ENCODE data around the gene USP14. TPM values are rescaled to one million over a fixed set of nuclear protein-coding genes. Genes with fewer than 3 reads are reported as not detected.

USP14 gene
- total RNA-seq, 1 donor from 2014 or later = 60.1 TPM

DNA sequence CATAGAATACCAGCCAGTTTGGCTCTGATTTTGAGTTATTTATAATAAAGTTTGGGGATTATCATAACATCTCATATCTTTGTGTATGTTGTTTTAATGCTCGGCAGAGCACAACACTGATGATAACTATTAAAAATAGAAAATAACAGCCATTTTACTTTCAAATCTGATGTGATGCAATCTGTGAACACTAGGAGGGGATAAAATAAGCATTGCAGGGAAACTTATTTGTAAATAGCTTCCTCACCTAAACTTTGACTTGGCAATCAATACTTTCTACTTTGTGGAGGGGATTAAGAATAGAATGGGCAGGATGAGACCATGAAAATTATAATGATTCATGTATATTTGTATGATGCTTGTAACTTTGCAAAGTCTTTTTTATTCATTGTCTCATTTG, 54.4 kb downstream of the USP14 start:
- Mint-ChIP-seq H3K36me3 (ENCODE audit: low read depth, unreplicated experiment) (peaks cover 26% of the 10 kb centered on the region), H3K9me3 (ENCODE audit: unreplicated experiment) (no peaks in the 10 kb centered on the region), H3K4me1 (ENCODE audit: unreplicated experiment) (peaks cover 19% of the 10 kb centered on the region), H3K27ac (ENCODE audit: unreplicated experiment) (no peak overlapping the region), H3K4me3 (ENCODE audit: unreplicated experiment) (no peak overlapping the region), H3K27me3 (ENCODE audit: unreplicated experiment) (peaks cover 2% of the 10 kb centered on the region)
- no peak for TF ChIP-seq CTCF (IDR thresholded peaks at IDR 0.05; ENCODE audit: unreplicated experiment)
- no peak for DNase-seq (ENCODE audit: low spot score)

DNA sequence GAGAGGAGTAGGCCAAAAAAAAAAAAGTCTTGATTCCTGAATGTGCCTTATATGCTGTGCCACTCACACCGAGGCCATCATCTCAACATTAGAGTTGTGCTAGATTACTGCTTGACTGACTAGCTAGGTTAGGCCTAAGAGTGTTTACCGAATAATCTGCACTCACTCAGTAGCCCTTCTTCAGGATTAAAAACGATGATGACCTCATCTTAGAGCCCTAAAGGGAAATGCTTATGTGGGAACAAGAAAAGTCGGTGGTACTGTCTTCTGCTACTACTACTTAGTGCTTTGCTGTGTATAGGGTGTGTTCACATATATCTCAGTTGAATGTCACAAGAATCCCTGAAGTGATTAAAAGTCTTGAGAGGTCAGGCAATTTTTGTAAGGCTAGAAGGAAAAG, 55.1 kb downstream of the USP14 start:
- Mint-ChIP-seq H3K36me3 (ENCODE audit: low read depth, unreplicated experiment) (peaks cover 32% of the 10 kb centered on the region), H3K4me3 (ENCODE audit: unreplicated experiment) (no peak overlapping the region), H3K9me3 (ENCODE audit: unreplicated experiment) (no peaks in the 10 kb centered on the region), H3K27me3 (ENCODE audit: unreplicated experiment) (peaks cover 2% of the 10 kb centered on the region), H3K4me1 (ENCODE audit: unreplicated experiment) (peaks cover 19% of the 10 kb centered on the region), H3K27ac (ENCODE audit: unreplicated experiment) (no peak overlapping the region)
- TF ChIP-seq CTCF (IDR thresholded peaks at IDR 0.05; ENCODE audit: unreplicated experiment) = no peak
- DNase-seq (ENCODE audit: low spot score) = no peak

DNA sequence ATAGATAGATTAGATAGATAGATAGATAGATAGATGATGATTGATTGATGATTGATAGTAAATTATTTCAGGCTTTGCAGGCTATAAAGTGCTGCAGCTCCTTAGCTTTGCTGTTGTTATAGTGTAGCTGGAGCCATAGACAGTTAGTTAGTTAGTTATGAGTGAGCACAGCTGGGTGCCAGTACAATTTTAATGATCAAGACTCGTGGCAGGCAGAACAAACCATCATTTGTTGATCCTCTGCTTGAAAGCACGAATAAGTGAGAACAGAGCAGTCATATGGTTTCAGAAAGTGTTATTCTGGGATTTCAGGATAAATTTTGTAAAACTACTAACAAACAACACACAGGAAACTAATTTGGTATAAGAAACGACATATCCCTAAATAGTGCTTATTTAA, 55.6 kb downstream of the USP14 start:
- H3K36me3 Mint-ChIP-seq (ENCODE audit: low read depth, unreplicated experiment) = peaks cover 33% of the 10 kb centered on the region

GRCh38 chr18:215448-216010, 57.2 kb downstream of the USP14 start:
- H3K9me3 Mint-ChIP-seq (ENCODE audit: unreplicated experiment) = no peaks in the 10 kb centered on the region
- peak overlapping the region; percentile 86 for H3K27ac Mint-ChIP-seq (ENCODE audit: unreplicated experiment)
- H3K27me3 Mint-ChIP-seq (ENCODE audit: unreplicated experiment) = peaks cover 2% of the 10 kb centered on the region
- no peak for TF ChIP-seq CTCF (IDR thresholded peaks at IDR 0.05; ENCODE audit: unreplicated experiment)
- peaks cover 34% of the 10 kb centered on the region for H3K36me3 Mint-ChIP-seq (ENCODE audit: low read depth, unreplicated experiment)
- DNase-seq (ENCODE audit: low spot score) = no peak
- peaks cover 19% of the 10 kb centered on the region for H3K4me1 Mint-ChIP-seq (ENCODE audit: unreplicated experiment)
- H3K4me3 Mint-ChIP-seq (ENCODE audit: unreplicated experiment) = no peak overlapping the region

More for the DNA sequence above, 55.6 kb downstream of the USP14 start:
- TF ChIP-seq CTCF (IDR thresholded peaks at IDR 0.05; ENCODE audit: unreplicated experiment) = no peak
- Mint-ChIP-seq H3K9me3 (ENCODE audit: unreplicated experiment) (no peaks in the 10 kb centered on the region), H3K4me1 (ENCODE audit: unreplicated experiment) (peaks cover 19% of the 10 kb centered on the region), H3K4me3 (ENCODE audit: unreplicated experiment) (no peak overlapping the region), H3K27me3 (ENCODE audit: unreplicated experiment) (peaks cover 2% of the 10 kb centered on the region), H3K27ac (ENCODE audit: unreplicated experiment) (no peak overlapping the region)
- no peak for DNase-seq (ENCODE audit: low spot score)

DNA sequence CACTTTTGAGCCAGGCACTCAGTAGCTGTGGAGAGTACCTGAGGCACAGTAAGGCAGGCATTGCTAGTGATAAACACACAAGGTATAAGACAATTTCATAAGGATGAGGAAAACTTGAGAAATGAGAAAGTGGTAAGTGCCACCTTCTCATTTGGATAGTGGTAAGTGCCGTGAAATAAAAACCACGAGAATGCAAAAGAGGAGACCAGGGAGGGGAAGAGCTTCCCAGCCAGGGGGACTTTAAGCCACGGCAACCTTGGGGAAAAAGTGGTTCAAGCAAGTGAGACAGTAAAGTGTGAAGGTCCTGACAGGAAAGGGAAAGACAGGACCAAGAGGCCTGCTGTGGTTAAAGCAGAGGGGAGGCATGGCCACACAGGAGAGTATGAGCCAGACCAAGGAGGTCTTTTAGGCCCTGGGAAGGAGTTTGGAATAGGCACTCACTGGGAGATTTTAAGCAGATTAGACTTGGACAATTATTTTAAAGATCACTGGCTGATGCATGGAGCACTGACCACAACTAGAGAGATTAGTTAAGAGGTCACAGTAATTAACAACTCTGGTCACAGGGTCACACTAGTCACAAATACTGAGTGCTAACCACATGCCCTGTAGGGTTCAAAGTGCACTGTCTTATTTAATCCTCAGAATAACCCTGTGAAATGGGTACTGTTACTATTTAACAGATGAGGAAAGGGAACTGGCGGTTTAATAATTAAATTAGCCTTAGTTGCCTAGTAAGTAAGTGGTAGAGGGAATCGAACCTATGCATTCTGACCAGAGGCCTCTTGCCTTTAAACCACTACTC, 59.4 kb downstream of the USP14 start:
- no peaks in the 10 kb centered on the region for H3K9me3 Mint-ChIP-seq (ENCODE audit: unreplicated experiment)
- H3K4me3 Mint-ChIP-seq (ENCODE audit: unreplicated experiment) = no peak overlapping the region
- H3K4me1 Mint-ChIP-seq (ENCODE audit: unreplicated experiment) = peaks cover 8% of the 10 kb centered on the region
- H3K27me3 Mint-ChIP-seq (ENCODE audit: unreplicated experiment) = no peaks in the 10 kb centered on the region
- peaks cover 29% of the 10 kb centered on the region for H3K36me3 Mint-ChIP-seq (ENCODE audit: low read depth, unreplicated experiment)
- no peak for DNase-seq (ENCODE audit: low spot score)
- H3K27ac Mint-ChIP-seq (ENCODE audit: unreplicated experiment) = peak overlapping the region; percentile 55
- TF ChIP-seq CTCF (IDR thresholded peaks at IDR 0.05; ENCODE audit: unreplicated experiment) = no peak
